Measurements from ENCODE around the gene CYBRD1.
"Not testable (repeated sequence)": the region's sequence is repeated elsewhere in the genome, so short reads cannot be mapped to it uniquely, and the experiment has no call there.

The CYBRD1 gene

GRCh38 chr2:171516793-171517192, 5.5 kb upstream of the CYBRD1 start:
- no peak for DNase-seq

DNA sequence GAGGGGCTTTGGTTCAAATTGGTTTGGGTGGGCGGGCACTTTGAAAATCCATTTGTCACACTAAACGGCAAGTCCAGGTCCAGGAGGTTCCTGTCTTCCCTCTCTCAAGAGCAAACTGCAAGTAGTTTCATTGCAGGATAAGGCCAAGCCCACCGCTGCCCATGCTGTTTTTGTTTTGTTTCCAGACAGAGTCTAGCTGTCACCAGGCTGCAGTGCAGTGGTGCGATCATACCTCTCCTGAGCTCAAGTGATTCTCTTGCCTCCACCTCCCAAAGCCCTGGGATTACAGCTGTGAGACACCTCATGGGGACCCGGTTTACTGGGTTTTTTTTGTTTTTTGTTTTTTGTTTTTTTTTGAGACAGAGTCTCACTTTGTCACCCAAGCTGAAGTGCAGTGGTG, 1.8 kb upstream of the CYBRD1 start:
- DNase-seq = no peak

- no peak for DNase-seq
Measured at GRCh38 chr2:171521361-171522051, 768 bp upstream of the CYBRD1 start.

DNA sequence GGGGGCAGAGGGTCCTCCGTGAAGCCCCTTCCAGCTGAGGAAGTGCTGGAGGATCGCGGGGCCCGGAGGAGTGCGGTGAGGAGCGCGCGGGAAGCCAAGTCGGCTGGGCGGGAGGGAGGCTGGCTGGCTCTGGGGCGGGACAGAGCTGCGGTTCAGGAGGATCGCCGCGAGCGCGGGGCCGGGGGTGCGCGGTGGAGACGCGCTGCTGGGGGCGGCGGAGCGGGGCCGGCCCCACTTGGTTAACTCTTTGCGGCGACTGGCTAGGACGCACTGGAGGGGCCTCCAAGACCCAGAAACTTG, 464 bp downstream of the CYBRD1 start:
- DNase-seq = no peak

GRCh38 chr2:171523088-171524017, 1.1 kb downstream of the CYBRD1 start:
- DNase-seq = no peak

DNA sequence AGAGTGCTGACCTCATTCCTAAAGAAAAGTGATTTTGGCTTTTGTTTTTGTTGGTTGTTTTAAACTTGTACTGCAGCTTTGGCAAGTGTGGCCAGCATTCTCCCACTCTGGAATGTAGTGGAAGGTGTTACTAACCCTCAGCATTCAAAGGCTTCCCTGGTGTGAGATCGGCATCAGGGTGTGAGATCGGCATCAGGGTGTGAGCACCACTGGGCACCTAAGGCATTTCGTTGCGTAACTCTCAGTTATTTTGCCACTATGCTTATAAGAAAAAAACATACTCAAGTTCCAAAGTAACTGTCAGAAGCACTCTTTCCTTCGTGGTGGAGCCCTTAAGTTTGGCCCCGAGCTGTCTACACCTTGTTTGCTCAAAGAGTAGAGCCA, 1.7 kb downstream of the CYBRD1 start:
- no peak for DNase-seq

GRCh38 chr2:171529914-171530313, 7.6 kb downstream of the CYBRD1 start:
- DNase-seq = no peak

DNA sequence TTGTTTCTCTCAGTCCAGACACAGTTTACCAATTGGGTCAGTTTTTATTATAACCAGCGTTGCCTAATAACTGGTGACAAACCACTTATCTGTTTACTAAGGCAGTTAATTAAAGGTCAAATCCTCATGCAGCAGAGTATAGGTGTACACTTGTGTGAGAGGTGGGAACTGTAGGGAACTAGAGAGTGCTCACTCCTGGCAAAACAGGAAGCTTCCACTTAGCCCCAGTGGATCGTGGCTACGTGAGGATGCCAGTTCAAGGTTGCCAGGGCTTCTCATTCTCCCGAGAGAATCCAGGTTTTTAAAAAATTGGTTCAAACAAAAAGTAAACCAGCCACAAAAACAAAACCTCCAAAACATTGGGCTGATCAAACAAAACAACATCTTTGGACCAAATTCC, 8.1 kb downstream of the CYBRD1 start:
- DNase-seq = no peak

GRCh38 chr2:171530859-171531258, 8.6 kb downstream of the CYBRD1 start:
- not testable (repeated sequence) for DNase-seq

DNA sequence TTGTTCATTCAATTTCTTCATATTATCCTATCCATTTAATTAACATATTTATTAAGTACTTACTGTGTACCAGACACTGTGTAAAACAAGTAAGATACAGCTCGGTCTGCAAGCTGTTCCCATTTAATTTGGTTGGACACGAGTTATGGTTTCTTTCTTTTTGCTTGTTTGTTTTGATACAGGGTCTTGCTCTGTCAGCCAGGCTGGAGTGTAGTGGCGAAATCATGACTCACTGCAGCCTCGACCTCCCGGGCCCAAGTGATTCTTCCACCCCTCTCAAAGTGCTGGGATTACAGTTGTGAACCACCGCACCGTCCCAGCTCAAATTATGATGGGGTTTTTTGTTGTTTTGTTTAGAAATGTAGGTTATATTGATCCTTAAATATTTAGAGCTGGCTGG, 9.0 kb downstream of the CYBRD1 start:
- no peak for DNase-seq

GRCh38 chr2:171531836-171532450, 9.7 kb downstream of the CYBRD1 start:
- no peak for DNase-seq

DNA sequence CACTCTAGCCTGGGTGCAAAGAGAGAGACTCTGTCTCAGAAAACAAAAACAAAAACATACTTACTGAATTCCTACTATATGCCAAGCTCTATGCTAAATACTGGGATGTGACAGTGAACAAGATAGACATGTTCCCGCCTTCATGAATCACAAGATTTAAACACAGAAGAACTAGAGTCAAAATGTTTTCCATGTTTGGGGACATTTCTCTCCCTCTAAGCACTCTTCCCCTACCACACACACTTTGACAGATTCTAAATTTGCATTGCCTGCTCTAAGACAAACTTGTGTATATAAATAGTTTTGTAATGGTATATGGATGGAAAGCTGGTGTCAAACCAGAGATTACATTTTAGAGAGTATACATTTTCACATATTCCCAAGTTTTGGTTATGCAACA, 11.1 kb downstream of the CYBRD1 start:
- DNase-seq = no peak

GRCh38 chr2:171535528-171535927, 13.3 kb downstream of the CYBRD1 start:
- DNase-seq = not testable (repeated sequence)

- no peak for DNase-seq
Measured at GRCh38 chr2:171540437-171540836, 18.2 kb downstream of the CYBRD1 start.

DNA sequence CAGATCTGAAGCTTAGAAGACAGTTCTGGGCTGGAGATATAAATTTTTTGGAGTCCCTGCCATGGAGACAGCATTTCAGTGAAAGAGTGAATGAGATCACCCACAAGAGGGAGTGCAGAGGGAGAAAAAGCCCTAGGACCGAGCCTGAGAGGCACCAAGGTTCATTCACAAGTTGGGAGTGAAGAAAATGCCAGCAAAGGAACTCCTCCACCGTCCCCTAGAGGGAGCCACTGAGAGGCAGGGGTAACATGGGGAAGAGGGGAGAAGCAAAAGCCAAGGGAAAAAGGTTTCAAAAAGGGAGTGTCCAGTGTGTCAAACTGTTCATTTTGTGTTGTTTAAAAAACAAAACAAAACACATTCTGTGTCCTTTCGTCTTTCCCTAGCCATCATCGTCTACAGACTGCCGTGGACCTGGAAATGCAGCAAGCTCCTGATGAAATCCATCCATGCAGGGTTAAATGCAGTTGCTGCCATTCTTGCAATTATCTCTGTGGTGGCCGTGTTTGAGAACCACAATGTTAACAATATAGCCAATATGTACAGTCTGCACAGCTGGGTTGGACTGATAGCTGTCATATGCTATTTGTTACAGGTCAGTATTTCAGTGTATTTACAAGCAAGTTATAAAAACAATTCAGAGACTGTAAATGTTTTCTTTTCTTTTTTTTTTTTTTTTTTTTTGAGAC, 19.1 kb downstream of the CYBRD1 start:
- no peak for DNase-seq

DNA sequence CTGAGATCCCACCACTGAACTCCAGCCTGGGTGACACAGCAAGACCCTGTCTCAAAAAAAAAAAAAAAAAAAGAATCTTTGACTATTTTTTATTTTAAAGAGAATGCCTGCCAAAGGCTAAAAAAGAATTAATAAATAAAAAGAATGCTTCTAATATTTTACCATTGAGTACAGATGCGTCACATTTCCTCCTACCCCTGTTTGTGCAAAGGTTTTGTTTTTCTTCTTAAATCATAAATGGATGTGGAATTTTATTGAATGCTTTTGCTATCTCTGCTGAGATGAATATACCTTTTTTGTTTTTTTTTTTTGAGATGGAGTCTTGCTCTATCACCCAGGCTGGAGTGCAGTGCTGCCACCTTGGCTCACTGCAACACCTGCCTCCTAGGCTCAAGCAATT, 22.8 kb downstream of the CYBRD1 start:
- DNase-seq = no peak

- no peak for DNase-seq
Measured at GRCh38 chr2:171547256-171547655, 25.0 kb downstream of the CYBRD1 start.

DNA sequence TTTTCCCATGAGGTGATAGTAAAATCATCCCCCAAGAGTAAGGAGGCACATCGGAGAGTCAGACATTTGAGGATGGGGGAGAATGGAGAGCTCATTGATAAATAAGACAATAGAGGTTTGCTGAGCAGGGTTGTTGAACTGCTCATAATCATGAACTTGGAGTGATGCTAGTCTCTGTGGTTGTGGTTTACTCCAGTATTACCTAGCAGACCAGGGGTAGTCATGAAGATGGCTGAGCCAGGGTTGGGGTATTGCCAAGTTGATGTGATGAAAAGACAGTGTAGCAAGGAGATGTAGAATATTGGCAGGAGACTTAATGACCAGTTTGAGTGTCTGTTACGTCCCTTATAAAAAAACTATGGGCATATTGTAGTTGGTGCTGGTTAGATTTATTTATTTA, 25.4 kb downstream of the CYBRD1 start:
- no peak for DNase-seq

- no peak for DNase-seq
Measured at GRCh38 chr2:171550613-171551012, 28.3 kb downstream of the CYBRD1 start.

GRCh38 chr2:171551836-171552235, 29.6 kb downstream of the CYBRD1 start:
- DNase-seq = no peak

GRCh38 chr2:171553236-171553635, 31.0 kb downstream of the CYBRD1 start:
- no peak for DNase-seq

GRCh38 chr2:171553858-171554257, 31.6 kb downstream of the CYBRD1 start:
- DNase-seq = peak; percentile 19

DNA sequence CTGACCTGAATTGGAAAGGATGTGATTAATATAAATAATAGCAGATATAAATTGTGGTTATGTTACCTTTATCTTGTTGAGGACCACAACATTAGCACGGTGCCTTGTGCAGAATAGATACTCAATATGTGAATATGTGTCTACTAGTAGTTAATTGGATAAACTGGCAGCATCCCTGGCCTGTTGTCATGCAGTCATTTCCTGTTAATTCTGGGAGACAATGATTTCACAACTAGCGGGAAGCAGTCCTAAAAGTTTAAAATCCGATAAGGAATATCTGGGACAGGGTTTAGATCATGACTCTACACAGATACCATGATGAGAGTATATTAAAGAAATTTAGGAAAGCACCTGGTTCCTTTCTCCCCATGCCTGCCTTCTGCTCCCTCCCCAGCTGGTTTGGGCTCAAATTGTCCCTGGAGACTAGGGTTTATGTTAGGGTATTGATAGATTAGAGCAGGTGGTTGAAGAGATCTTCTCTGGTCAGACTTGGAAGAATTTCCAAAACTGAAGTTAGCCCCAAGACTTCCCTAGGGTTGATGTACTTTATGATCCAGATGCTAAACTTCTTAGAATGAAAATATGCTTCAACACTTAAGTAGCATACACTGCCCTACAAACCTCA, 32.8 kb downstream of the CYBRD1 start:
- no peak for DNase-seq

All from central memory CD4-positive, alpha-beta T cell (primary cell).